SU-DHL-6 (cell line): ENCODE measurements around the gene GALNT11.

Source experiments
- H2AFZ ChIP-seq: fragments of 200-600 bp; sonication (generic); 2 replicates; pipeline ENCODE4 v1.6.1; 2014; ENCODE audit warnings: low read depth, mild to moderate bottlenecking, moderate library complexity, mixed read lengths, antibody characterized with exemption, low read length; ENCODE audit not compliant: severe bottlenecking
- H3F3A ChIP-seq: fragments of 200-600 bp; shearing (Covaris generic); 2 replicates; pipeline ENCODE4 v1.6.0; 2016; ENCODE audit warnings: antibody characterized with exemption, mild to moderate bottlenecking; ENCODE audit not compliant: insufficient read depth
- H3K27ac ChIP-seq: fragments of 200-600 bp; sonication (generic); 2 replicates; pipeline ENCODE4 v1.5.1; 2016; ENCODE audit warnings: low read depth, mild to moderate bottlenecking, low read length, moderate library complexity, mixed read lengths
- H3K27me3 ChIP-seq: fragments of 200-600 bp; sonication (generic), shearing (Covaris generic); 2 replicates; pipeline ENCODE4 v1.6.0; 2014; ENCODE audit warnings: mild to moderate bottlenecking, low read length
- H3K36me3 ChIP-seq: fragments of 200-600 bp; sonication (generic); 2 replicates; pipeline ENCODE4 v1.6.1; 2014; ENCODE audit warnings: mild to moderate bottlenecking, low read length, mixed read lengths
- H3K4me2 ChIP-seq: fragments of 300-600, 200-600 bp; shearing (Covaris generic), sonication (generic); 2 replicates; pipeline ENCODE4 v1.6.0; 2014; ENCODE audit warnings: low read length, low read depth, mild to moderate bottlenecking; ENCODE audit not compliant: poor library complexity, severe bottlenecking
- H3K4me3 ChIP-seq: fragments of 200-600 bp; sonication (generic); 2 replicates; pipeline ENCODE4 v1.5.1; 2014; ENCODE audit warnings: antibody characterized with exemption, low read length, mild to moderate bottlenecking, mixed read lengths; ENCODE audit not compliant: insufficient read depth, poor library complexity, severe bottlenecking
- H3K79me2 ChIP-seq: fragments of 200-600 bp; sonication (generic); 2 replicates; pipeline ENCODE4 v1.6.1; 2014; ENCODE audit warnings: mild to moderate bottlenecking, low read length, moderate library complexity; ENCODE audit not compliant: insufficient read depth
- H3K9ac ChIP-seq: fragments of 200-600 bp; sonication (generic); 2 replicates; pipeline ENCODE4 v1.7.0; 2014; ENCODE audit warnings: mild to moderate bottlenecking, low read length
- H3K9me2 ChIP-seq: fragments of 200-600 bp; sonication (generic); replicated peaks from 2 replicates; pipeline ENCODE4 v1.6.1; 2014; ENCODE audit warnings: low read length; ENCODE audit not compliant: insufficient read depth
- H3K9me3 ChIP-seq: fragments of 200-600 bp; sonication (generic); 2 replicates; pipeline ENCODE4 v1.6.1; 2014; ENCODE audit warnings: low read length, mixed read lengths; ENCODE audit not compliant: insufficient read depth
- H4K20me1 ChIP-seq: fragments of 200-600 bp; sonication (generic); 2 replicates; pipeline ENCODE4 v1.6.1; 2014; ENCODE audit warnings: low read depth, mild to moderate bottlenecking, antibody characterized with exemption, low read length, moderate library complexity, mixed read lengths
- CTCF ChIP-seq: fragments of 200-600 bp; sonication (generic); IDR thresholded peaks from one replicate; pipeline ENCODE4 v1.5.1; 2017; ENCODE audit warnings: antibody characterized with exemption, mild to moderate bottlenecking, low read length, moderate library complexity; ENCODE audit not compliant: insufficient read depth, poor library complexity, severe bottlenecking
- EZH2phosphoT487 ChIP-seq: fragments of 200-600 bp; sonication (generic), shearing (Covaris generic); conservative IDR thresholded peaks from 2 replicates; pipeline ENCODE4 v1.6.1; 2018; ENCODE audit warnings: mild to moderate bottlenecking, antibody characterized with exemption, low read length, moderate library complexity, mixed read lengths

The GALNT11 gene

GRCh38 chr7:152142976-152143595 lies 117.6 kb downstream of the GALNT11 start:
- H3K9ac ChIP-seq, result no peak overlapping the region
- TF ChIP-seq EZH2phosphoT487, result no peak
- TF ChIP-seq CTCF, result no peak
- H3F3A ChIP-seq, result no peaks in the 10 kb centered on the region
- H3K27ac ChIP-seq, result no peak overlapping the region
- H4K20me1 ChIP-seq, result no peaks in the 10 kb centered on the region
- H3K4me3 ChIP-seq, result no peak overlapping the region
- H3K79me2 ChIP-seq, result no peaks in the 10 kb centered on the region; the same call in 1 of the 2 replicates
- peaks cover 32% of the 10 kb centered on the region for H3K36me3 ChIP-seq
- no peaks in the 10 kb centered on the region for H3K9me3 ChIP-seq
- no peak overlapping the region for H3K4me2 ChIP-seq
- no peak overlapping the region for H2AFZ ChIP-seq
- no peaks in the 10 kb centered on the region for H3K9me2 ChIP-seq
- no peaks in the 10 kb centered on the region for H3K27me3 ChIP-seq

GRCh38 chr7:152144557-152145245 lies 119.2 kb downstream of the GALNT11 start:
- Histone ChIP-seq H3K9me3 (no peaks in the 10 kb centered on the region), H3K9me2 (no peaks in the 10 kb centered on the region), H3K4me2 (no peak overlapping the region), H3K79me2 (no peaks in the 10 kb centered on the region; the same call in 1 of the 2 replicates), H4K20me1 (no peaks in the 10 kb centered on the region), H3F3A (no peaks in the 10 kb centered on the region), H3K27ac (no peak overlapping the region), H3K36me3 (peaks cover 32% of the 10 kb centered on the region), H3K9ac (no peak overlapping the region), H3K4me3 (no peak overlapping the region), H2AFZ (no peak overlapping the region), H3K27me3 (no peaks in the 10 kb centered on the region)
- TF ChIP-seq CTCF (no peak), EZH2phosphoT487 (no peak)

GRCh38 chr7:152145853-152146466 lies 120.5 kb downstream of the GALNT11 start:
- Histone ChIP-seq H3K79me2 (no peaks in the 10 kb centered on the region; the same call in 1 of the 2 replicates), H3F3A (no peaks in the 10 kb centered on the region), H2AFZ (no peak overlapping the region), H4K20me1 (no peaks in the 10 kb centered on the region), H3K27ac (no peak overlapping the region), H3K9ac (no peak overlapping the region), H3K36me3 (peaks cover 37% of the 10 kb centered on the region), H3K9me2 (no peaks in the 10 kb centered on the region), H3K4me2 (no peak overlapping the region), H3K27me3 (no peaks in the 10 kb centered on the region), H3K9me3 (no peaks in the 10 kb centered on the region), H3K4me3 (no peak overlapping the region)
- peak; percentile 20 for TF ChIP-seq CTCF
- TF ChIP-seq EZH2phosphoT487, result no peak
